Mesenchymal stem cell (in vitro differentiated cells and primary cell): Measurements from ENCODE around the gene SEMA3A.

Experiments
- DNase-seq: peaks from one replicate; pipeline ENCODE4 v3.0.0-alpha.2; 2013
- H2AFZ ChIP-seq: one replicate; pipeline ENCODE4 v1.6.1; 2013; ENCODE audit warnings: low read depth, mild to moderate bottlenecking, control low read depth, inconsistent platforms, low read length, moderate library complexity
- H2AK5ac ChIP-seq: 2 replicates; pipeline ENCODE4 v1.6.1; 2013; ENCODE audit warnings: low read length, moderate library complexity, mild to moderate bottlenecking, inconsistent platforms; ENCODE audit not compliant: severe bottlenecking
- H2BK120ac ChIP-seq: one replicate; pipeline ENCODE4 v1.6.1; 2013; ENCODE audit warnings: low read depth, mild to moderate bottlenecking, inconsistent platforms, low read length, moderate library complexity
- H2BK12ac ChIP-seq, 2 experiments: one replicate each; pipeline ENCODE4 v1.6.1; 2013; ENCODE audit warnings: inconsistent platforms in 2 of 2, low read length in 2 of 2, mild to moderate bottlenecking in 2 of 2, moderate library complexity in 2 of 2, control low read depth in 1 of 2
- H2BK15ac ChIP-seq: one replicate; pipeline ENCODE4 v1.6.1; 2013; ENCODE audit warnings: mild to moderate bottlenecking, low read depth, inconsistent platforms; ENCODE audit not compliant: poor library complexity, severe bottlenecking
- H2BK5ac ChIP-seq: 2 replicates; pipeline ENCODE4 v1.6.1; 2013; ENCODE audit warnings: low read depth, mild to moderate bottlenecking, low read length, control low read depth, inconsistent platforms; ENCODE audit not compliant: poor library complexity, severe bottlenecking
- H3K14ac ChIP-seq, 2 experiments: one replicate each; pipeline ENCODE4 v1.6.1; 2013; ENCODE audit warnings: inconsistent platforms in 2 of 2, low read length in 2 of 2, control low read depth in 1 of 2, mild to moderate bottlenecking in 1 of 2, moderate library complexity in 1 of 2
- H3K18ac ChIP-seq, 2 experiments: one replicate each; pipeline ENCODE4 v1.6.1; 2013; ENCODE audit warnings: inconsistent platforms in 2 of 2, low read length in 2 of 2, control low read depth in 1 of 2, low read depth in 1 of 2, mild to moderate bottlenecking in 1 of 2
- H3K23ac ChIP-seq, 2 experiments: one replicate each; pipeline ENCODE4 v1.6.1; 2013; ENCODE audit warnings: inconsistent platforms in 2 of 2, low read length in 2 of 2, mild to moderate bottlenecking in 2 of 2, moderate library complexity in 2 of 2, control low read depth in 1 of 2
- H3K27ac ChIP-seq: 2 replicates; pipeline ENCODE4 v1.5.1; 2013; ENCODE audit warnings: mild to moderate bottlenecking, moderate library complexity, low read length, control low read depth, inconsistent platforms; ENCODE audit not compliant: poor library complexity, severe bottlenecking
- H3K27me3 ChIP-seq, 2 experiments: 2 replicates each; pipeline versions ENCODE4 v1.6.1 to v1.7.0; 2013; ENCODE audit warnings: low read length in 2 of 2, mild to moderate bottlenecking in 2 of 2, moderate library complexity in 2 of 2, control low read depth in 1 of 2, inconsistent platforms in 1 of 2; ENCODE audit not compliant: control insufficient read depth in 1 of 2, insufficient read depth in 1 of 2
- H3K36me3 ChIP-seq, 2 experiments: 2 replicates each; pipeline versions ENCODE4 v1.6.1 to v1.7.0; 2013; ENCODE audit warnings: low read length in 2 of 2, control low read depth in 1 of 2, inconsistent platforms in 1 of 2, low read depth in 1 of 2, mild to moderate bottlenecking in 1 of 2; ENCODE audit not compliant: insufficient read depth in 2 of 2, control insufficient read depth in 1 of 2
- H3K4ac ChIP-seq, 2 experiments: one replicate each; pipeline ENCODE4 v1.6.1; 2013; ENCODE audit warnings: inconsistent platforms in 2 of 2, low read length in 2 of 2, mild to moderate bottlenecking in 2 of 2, moderate library complexity in 2 of 2, control low read depth in 1 of 2, low read depth in 1 of 2
- H3K4me1 ChIP-seq: 2 replicates; pipeline ENCODE4 v1.6.1; 2013; ENCODE audit warnings: low read depth, low read length, control low read depth; ENCODE audit not compliant: control insufficient read depth, insufficient read depth
- H3K4me2 ChIP-seq: 2 replicates; pipeline ENCODE4 v1.6.1; 2013; ENCODE audit warnings: low read length, mild to moderate bottlenecking, inconsistent platforms; ENCODE audit not compliant: poor library complexity, severe bottlenecking
- H3K4me3 ChIP-seq, 2 experiments: 2 replicates each; pipeline versions ENCODE4 v1.5.1 to v1.7.0; 2013; ENCODE audit warnings: low read length in 2 of 2, mild to moderate bottlenecking in 2 of 2, control low read depth in 1 of 2, low read depth in 1 of 2; ENCODE audit not compliant: insufficient read depth in 1 of 2
- H3K79me1 ChIP-seq: replicated peaks from 2 replicates; pipeline ENCODE4 v1.6.1; 2013; ENCODE audit warnings: mild to moderate bottlenecking, control low read depth, low read length, inconsistent platforms; ENCODE audit not compliant: poor library complexity, severe bottlenecking
- H3K9ac ChIP-seq: 2 replicates; pipeline ENCODE4 v1.7.0; 2013; ENCODE audit warnings: mild to moderate bottlenecking, low read length, moderate library complexity
- H3K9me3 ChIP-seq: 2 replicates; pipeline ENCODE4 v1.7.0; 2013; ENCODE audit warnings: mild to moderate bottlenecking, low read length; ENCODE audit not compliant: control insufficient read depth
- H4K8ac ChIP-seq: one replicate; pipeline ENCODE4 v1.6.1; 2013; ENCODE audit warnings: inconsistent platforms, mild to moderate bottlenecking, low read length, moderate library complexity
- H4K91ac ChIP-seq: one replicate; pipeline ENCODE4 v1.6.1; 2013; ENCODE audit warnings: mild to moderate bottlenecking, low read length, inconsistent platforms
- WGBS: methylation state at CpG from one replicate; pipeline ENCODE4 v1.1.7; 2013; ENCODE audit warnings: mixed read lengths; 5-methylcytosine and 5-hydroxymethylcytosine counted together

Gene SEMA3A

GRCh38 chr7:84228526-84228925 lies 33.9 kb upstream of the SEMA3A start:
- H3K79me1 ChIP-seq = no peaks in the 10 kb centered on the region
- no peak overlapping the region for H3K4me2 ChIP-seq
- WGBS = 69% methylated on average over 1 of the region's 2 CpGs
- H3K9ac ChIP-seq = no peak overlapping the region
- H3K14ac ChIP-seq = no peak overlapping the region
- no peak overlapping the region for H3K18ac ChIP-seq
- H4K91ac ChIP-seq = no peak overlapping the region
- H2BK120ac ChIP-seq = no peak overlapping the region
- no peaks in the 10 kb centered on the region for H3K4me1 ChIP-seq
- no peaks in the 10 kb centered on the region for H3K36me3 ChIP-seq
- no peak overlapping the region for H3K27ac ChIP-seq
- no peak overlapping the region for H2AK5ac ChIP-seq
- DNase-seq = no peak
- H2BK15ac ChIP-seq = no peak overlapping the region
- no peak overlapping the region for H3K4ac ChIP-seq
- H3K27me3 ChIP-seq = no peaks in the 10 kb centered on the region
- no peak overlapping the region for H3K23ac ChIP-seq
- no peak overlapping the region for H2BK12ac ChIP-seq
- H4K8ac ChIP-seq = no peak overlapping the region
- no peak overlapping the region for H2BK5ac ChIP-seq
- no peak overlapping the region for H2AFZ ChIP-seq
- H3K9me3 ChIP-seq = no peaks in the 10 kb centered on the region
- H3K4me3 ChIP-seq = no peak overlapping the region

- Histone ChIP-seq H3K4ac (no peak overlapping the region), H3K79me1 (no peaks in the 10 kb centered on the region), H3K14ac (no peak overlapping the region), H2AK5ac (no peak overlapping the region), H4K8ac (no peak overlapping the region), H2BK5ac (no peak overlapping the region), H3K4me1 (no peaks in the 10 kb centered on the region), H2BK15ac (no peak overlapping the region), H4K91ac (no peak overlapping the region), H3K9ac (no peak overlapping the region), H3K27ac (no peak overlapping the region), H2BK120ac (no peak overlapping the region), H3K23ac (no peak overlapping the region), H2AFZ (no peak overlapping the region), H3K18ac (no peak overlapping the region), H3K36me3 (no peaks in the 10 kb centered on the region), H3K4me2 (no peak overlapping the region), H3K4me3 (no peak overlapping the region), H3K9me3 (no peaks in the 10 kb centered on the region), H2BK12ac (no peak overlapping the region), H3K27me3 (no peaks in the 10 kb centered on the region)
- WGBS = no CpG with 5 or more reads among the region's 2 CpGs
- DNase-seq = no peak
Measured at GRCh38 chr7:84226759-84227158, 32.2 kb upstream of the SEMA3A start.

- Histone ChIP-seq H2BK120ac (no peak overlapping the region), H2BK5ac (no peak overlapping the region), H3K9me3 (peaks cover 6% of the 10 kb centered on the region), H3K18ac (no peak overlapping the region), H3K27ac (no peak overlapping the region), H2AFZ (no peak overlapping the region), H3K4me3 (no peak overlapping the region), H3K14ac (no peak overlapping the region), H4K8ac (no peak overlapping the region), H3K4me2 (no peak overlapping the region), H2BK12ac (no peak overlapping the region), H3K4me1 (no peaks in the 10 kb centered on the region), H3K4ac (no peak overlapping the region), H3K9ac (no peak overlapping the region), H3K79me1 (no peaks in the 10 kb centered on the region), H2BK15ac (no peak overlapping the region), H3K36me3 (no peaks in the 10 kb centered on the region), H2AK5ac (no peak overlapping the region), H4K91ac (no peak overlapping the region), H3K27me3 (no peaks in the 10 kb centered on the region), H3K23ac (no peak overlapping the region)
- DNase-seq = no peak
- WGBS = no CpG with 5 or more reads among the region's 2 CpGs
Measured at GRCh38 chr7:84224505-84224904, 29.9 kb upstream of the SEMA3A start.

DNA sequence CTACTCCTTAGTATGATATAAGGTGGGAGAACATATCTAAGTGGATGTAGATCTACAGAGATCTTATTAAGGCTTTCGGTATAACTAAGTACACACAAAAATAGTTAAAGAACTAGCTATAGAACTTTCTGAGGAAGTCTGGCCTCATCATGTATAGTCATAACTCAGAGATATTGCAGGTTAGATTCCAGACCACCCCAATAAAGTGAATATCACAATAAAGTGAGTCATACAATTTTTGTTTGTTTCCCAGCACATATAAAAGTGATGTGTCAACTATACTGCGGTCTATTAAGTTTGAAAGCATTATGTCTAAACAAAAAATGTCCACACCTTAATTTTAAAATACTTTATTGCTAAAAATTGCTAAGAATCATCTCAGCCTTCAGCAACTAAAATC lies 24.7 kb upstream of the SEMA3A start:
- no peak overlapping the region for H2AFZ ChIP-seq
- H3K36me3 ChIP-seq = no peaks in the 10 kb centered on the region
- H2BK5ac ChIP-seq = no peak overlapping the region
- no peak overlapping the region for H2BK15ac ChIP-seq
- WGBS = no CpG with 5 or more reads among the region's 2 CpGs
- no peaks in the 10 kb centered on the region for H3K4me1 ChIP-seq
- no peak for DNase-seq
- H3K4me3 ChIP-seq = no peak overlapping the region
- no peak overlapping the region for H2AK5ac ChIP-seq
- H3K23ac ChIP-seq = no peak overlapping the region
- no peak overlapping the region for H3K14ac ChIP-seq
- peaks cover 6% of the 10 kb centered on the region for H3K9me3 ChIP-seq
- H3K79me1 ChIP-seq = no peaks in the 10 kb centered on the region
- H2BK12ac ChIP-seq = no peak overlapping the region
- no peak overlapping the region for H4K8ac ChIP-seq
- H2BK120ac ChIP-seq = no peak overlapping the region
- no peak overlapping the region for H4K91ac ChIP-seq
- H3K27me3 ChIP-seq = no peaks in the 10 kb centered on the region
- no peak overlapping the region for H3K9ac ChIP-seq
- no peak overlapping the region for H3K18ac ChIP-seq
- H3K27ac ChIP-seq = no peak overlapping the region
- no peak overlapping the region for H3K4ac ChIP-seq
- H3K4me2 ChIP-seq = no peak overlapping the region
